ENCODE results near the gene NGLY1.

NGLY1 gene

DNA sequence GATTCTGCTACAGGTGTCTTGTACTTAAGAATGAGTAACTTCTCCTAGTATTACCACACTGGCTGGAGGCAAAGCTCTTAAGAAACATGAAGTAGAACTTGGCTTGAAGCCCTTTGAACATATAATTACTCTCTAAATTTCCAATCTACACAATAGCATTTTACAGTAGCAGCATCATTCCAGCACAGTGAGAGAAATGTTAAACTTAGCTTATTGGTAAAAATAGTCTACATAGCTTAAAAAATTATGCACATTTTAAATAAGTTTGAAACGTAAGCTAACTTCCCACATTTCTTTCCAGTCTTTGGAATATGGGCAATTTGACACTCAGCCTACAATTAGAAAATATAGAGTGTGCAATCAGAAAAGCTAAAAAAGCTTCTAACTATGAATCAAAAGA lies 85.7 kb downstream of the NGLY1 start:
- TF ChIP-seq, protein P1, sequence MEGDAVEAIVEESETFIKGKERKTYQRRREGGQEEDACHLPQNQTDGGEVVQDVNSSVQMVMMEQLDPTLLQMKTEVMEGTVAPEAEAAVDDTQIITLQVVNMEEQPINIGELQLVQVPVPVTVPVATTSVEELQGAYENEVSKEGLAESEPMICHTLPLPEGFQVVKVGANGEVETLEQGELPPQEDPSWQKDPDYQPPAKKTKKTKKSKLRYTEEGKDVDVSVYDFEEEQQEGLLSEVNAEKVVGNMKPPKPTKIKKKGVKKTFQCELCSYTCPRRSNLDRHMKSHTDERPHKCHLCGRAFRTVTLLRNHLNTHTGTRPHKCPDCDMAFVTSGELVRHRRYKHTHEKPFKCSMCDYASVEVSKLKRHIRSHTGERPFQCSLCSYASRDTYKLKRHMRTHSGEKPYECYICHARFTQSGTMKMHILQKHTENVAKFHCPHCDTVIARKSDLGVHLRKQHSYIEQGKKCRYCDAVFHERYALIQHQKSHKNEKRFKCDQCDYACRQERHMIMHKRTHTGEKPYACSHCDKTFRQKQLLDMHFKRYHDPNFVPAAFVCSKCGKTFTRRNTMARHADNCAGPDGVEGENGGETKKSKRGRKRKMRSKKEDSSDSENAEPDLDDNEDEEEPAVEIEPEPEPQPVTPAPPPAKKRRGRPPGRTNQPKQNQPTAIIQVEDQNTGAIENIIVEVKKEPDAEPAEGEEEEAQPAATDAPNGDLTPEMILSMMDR (IDR thresholded peaks at IDR 0.05; ENCODE audit: insufficient read depth, low read depth, low read length, missing control alignments) = no peak
- no peak overlapping the region for H3K4me3 ChIP-seq (ENCODE audit: low read length)
- DNase-seq (ENCODE audit: low read depth) = peak; percentile 45

DNA sequence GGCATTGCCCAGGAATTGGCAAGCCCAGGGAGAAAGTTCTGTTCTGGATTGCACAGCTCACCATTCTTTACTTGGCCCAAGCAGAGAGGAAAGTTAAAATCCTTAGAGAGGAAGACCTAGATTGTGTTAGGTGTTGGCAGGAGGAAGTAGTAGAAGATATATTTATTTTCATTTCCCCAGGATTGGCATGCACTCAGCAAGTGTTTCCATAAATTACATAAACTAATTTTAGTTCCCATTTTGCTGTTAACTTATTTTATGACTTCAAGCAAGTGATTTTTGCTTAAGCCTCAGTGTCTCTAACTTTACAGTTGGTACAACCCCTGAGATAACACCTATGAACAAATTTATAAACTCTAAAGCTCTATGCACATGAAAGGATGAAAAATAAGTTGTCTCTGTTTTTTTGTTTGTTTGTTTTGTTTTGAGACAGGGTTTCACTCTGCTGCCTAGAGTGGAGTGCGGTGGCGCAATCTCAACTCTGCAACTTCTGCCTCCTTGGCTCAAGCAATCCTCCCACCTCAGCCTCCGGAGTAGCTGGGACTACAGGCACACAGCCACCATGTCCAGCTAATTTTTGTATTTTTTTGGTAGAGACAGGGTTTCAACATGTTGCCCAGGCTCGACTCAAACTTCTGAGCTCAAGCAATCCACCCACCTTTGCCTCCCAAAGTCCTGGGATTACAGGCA lies 87.4 kb downstream of the NGLY1 start:
- TF ChIP-seq, protein P1 (IDR thresholded peaks at IDR 0.05; ENCODE audit: insufficient read depth, low read depth, low read length, missing control alignments) = no peak
- no peak for DNase-seq (ENCODE audit: low read depth)
- no peak overlapping the region for H3K4me3 ChIP-seq (ENCODE audit: low read length)

DNA sequence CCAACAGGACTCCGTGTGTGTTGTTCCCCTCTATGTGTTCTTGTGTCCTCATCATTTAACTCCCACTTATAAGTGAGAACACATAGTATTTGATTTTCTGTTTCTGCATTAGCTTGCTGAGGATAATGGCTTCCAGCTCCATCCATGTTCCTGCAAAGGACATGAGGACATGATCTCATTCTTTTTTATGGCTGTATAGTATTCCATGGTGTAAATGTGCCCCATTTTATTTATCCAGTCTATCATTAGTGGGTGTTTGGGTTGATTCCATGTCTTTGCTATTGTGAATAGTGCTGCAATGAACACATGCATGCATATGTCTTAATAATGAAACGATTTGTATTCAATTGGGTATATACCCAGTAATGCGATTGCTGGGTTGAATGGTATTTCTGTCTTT lies 90.0 kb downstream of the NGLY1 start:
- H3K4me3 ChIP-seq (ENCODE audit: low read length) = no peak overlapping the region
- DNase-seq (ENCODE audit: low read depth) = no peak
- TF ChIP-seq, protein P1 (IDR thresholded peaks at IDR 0.05; ENCODE audit: insufficient read depth, low read depth, low read length, missing control alignments) = no peak

DNA sequence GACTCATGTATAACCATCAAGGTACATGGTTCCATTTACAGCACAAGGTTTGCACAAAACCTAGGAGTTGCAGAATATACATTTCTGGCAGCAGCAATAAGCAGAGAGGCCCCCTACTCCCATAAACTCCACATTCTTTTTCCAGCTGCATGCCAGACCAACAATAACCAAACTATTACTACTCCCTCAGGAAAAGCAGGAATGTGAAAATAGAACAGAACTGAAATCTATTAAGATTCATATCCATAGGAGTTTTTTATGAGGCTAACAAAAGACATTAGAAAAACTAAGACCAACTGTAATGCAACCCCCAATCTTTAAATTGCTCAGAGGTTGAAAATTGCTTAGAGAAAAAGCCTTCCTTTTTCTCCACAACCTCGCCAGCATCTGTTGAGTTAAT lies 90.9 kb downstream of the NGLY1 start:
- H3K4me3 ChIP-seq (ENCODE audit: low read length) = no peak overlapping the region
- no peak for DNase-seq (ENCODE audit: low read depth)
- TF ChIP-seq, protein P1 (IDR thresholded peaks at IDR 0.05; ENCODE audit: insufficient read depth, low read depth, low read length, missing control alignments) = no peak

DNA sequence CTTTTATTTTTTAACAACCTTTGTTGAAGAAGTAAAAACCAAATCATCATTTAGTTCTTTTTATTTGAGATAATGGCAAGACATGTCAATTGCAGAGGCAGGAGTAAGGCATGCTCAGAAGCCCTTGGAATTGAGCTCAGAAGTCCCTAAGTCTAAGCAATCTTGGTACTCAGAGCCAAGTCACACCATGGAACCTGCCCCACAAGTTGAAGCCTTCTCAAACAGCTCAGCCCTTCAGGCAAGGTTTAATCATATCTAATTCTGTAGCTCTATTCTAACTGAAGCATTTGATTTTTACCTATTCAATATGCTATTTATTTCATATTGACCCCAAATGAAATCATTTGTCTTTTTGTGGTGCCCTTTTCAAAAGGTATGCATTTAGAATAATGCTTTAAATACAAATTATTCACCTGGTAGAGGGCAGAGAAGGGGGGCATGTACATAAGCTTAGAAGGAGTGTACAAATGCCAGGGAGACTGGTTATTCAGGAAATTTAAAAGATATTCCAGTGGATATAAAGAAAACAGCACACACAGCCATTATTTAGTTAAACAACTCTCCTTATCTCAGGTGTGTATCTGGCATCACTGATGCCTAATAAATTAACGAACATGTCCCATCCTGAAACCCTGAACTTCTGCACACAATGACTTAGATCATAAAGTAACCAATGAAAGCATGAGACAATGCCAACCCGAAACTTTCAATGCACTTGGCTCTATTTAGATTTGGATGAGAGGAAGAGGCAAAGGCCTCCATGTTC lies 92.3 kb downstream of the NGLY1 start:
- DNase-seq (ENCODE audit: low read depth) = peak; percentile 51
- H3K4me3 ChIP-seq (ENCODE audit: low read length) = no peak overlapping the region
- TF ChIP-seq, protein P1 (IDR thresholded peaks at IDR 0.05; ENCODE audit: insufficient read depth, low read depth, low read length, missing control alignments) = no peak

DNA sequence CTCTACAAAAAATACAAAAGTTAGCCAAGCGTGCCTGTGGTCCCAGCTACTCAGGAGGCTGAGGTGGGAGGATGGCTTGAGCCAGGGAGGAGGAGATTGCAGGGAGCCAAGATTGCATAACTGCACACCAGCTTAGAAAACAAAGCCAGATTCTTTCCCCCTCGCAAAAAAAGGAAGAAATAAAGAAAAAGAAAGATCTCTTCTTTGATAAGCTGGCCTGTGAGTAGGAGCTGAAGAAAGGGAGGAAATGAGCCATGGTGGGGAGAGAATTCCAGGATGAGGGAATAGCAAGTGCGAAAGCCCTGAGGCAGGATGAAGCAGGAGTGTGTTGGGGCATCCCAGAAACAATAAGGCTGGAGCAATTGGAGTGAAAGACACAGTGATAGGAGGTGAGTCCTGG lies 94.0 kb downstream of the NGLY1 start:
- H3K4me3 ChIP-seq (ENCODE audit: low read length) = no peak overlapping the region
- TF ChIP-seq, protein P1 (IDR thresholded peaks at IDR 0.05; ENCODE audit: insufficient read depth, low read depth, low read length, missing control alignments) = no peak
- DNase-seq (ENCODE audit: low read depth) = no peak

All from epithelial cell of esophagus (primary cell).